Measurements from ENCODE around the gene GRM7.

The GRM7 gene

DNA sequence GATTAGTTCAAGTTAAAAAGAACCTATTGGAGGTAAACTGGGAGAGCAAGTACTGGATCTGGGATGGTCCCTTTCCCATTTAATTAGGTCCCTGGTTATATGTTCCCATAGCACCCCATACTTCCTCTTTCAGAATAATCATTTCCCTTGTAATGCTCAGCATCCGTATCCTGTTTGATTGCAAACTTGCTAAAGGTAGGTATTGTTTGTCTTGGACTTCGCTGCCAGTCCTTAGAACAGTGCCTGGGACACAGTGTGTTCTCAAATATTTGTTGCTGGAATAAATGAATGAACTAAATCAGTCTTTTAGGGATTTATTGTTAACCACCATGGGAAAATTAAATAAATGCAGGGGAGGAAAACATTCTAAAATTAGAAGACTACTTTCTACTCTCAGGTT lies 299.8 kb downstream of the GRM7 start:
- no peak for DNase-seq

DNA sequence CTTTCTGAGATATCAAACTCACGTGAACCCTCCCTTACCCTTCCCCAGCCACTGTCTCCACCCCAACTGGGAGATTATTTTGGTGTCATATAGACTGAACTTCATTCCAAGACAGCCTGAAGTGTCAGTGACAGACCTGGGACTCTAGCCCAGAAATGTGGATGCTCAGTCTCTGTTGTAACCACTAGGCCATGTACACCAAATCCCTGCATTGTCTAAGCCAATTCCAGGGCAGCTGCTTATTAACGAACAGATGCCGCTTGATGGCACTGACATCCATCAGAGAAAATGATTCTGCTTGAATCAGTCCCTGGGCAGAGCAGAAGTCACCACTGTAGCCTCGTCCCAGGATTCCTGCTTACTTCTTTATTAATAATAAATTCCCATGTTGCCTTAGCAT lies 305.5 kb downstream of the GRM7 start:
- no peak for DNase-seq

- peak; percentile 45 for DNase-seq
These were observed 310.6 kb downstream of the GRM7 start for GRCh38 chr3:7171493-7171892.

- DNase-seq = no peak
These were observed 312.1 kb downstream of the GRM7 start for GRCh38 chr3:7172996-7173395.

DNA sequence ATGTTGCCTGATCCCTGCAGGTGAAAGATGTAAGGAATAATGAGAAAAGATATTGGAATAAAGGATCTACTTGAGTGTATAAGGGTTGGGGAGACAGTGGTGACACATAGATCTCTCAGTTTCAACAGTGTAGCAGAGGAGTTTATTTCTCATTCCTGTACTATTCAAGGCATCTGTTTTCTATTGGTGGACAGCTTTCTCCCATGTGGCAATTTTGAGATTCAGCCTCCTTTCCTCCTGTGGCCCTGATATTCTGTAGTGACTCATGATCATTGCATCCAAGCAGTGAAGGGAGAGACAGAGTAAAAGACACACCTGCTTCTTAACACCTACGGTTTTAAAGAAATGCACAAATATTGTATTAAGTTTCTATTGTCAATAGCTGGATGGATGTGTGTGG lies 327.6 kb downstream of the GRM7 start:
- no peak for DNase-seq

GRCh38 chr3:7190095-7190494 lies 329.2 kb downstream of the GRM7 start:
- DNase-seq = no peak

GRCh38 chr3:7193269-7193668 lies 332.4 kb downstream of the GRM7 start:
- DNase-seq = no peak

DNA sequence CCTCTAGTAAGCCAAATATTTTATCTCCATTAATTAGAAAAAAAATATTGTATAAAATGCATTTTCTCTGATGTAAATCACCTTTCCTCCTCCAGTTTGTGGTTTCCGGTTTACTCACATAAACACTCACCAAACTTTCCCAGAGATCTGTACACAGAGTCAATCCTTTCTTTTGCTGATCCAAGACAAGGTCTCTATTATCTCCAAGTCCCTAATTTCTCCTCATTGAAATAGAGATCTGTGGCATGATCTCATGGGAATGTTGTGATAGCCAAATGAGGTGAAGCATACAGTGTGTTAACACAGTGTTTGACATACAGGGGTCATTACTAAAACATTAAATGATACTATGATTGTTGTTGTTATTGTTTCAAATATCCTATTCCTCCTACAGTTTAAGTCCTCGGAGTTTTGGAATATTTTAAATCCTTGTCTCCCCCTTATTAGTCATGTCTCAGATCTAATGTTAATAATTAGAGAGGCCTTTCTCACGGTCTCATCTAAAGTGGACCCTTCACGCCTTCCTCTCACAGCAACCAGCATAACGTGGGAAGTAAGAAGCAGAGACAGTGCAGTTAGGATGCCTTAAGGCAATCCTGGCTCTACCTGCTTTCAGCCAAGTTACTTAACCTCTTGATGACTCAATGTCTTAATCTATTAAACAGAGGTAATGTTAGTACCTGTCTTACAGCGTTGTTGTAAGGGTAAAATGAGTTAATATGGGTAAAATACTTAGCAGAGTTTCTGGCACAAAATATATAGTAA lies 333.3 kb downstream of the GRM7 start:
- DNase-seq = no peak

DNA sequence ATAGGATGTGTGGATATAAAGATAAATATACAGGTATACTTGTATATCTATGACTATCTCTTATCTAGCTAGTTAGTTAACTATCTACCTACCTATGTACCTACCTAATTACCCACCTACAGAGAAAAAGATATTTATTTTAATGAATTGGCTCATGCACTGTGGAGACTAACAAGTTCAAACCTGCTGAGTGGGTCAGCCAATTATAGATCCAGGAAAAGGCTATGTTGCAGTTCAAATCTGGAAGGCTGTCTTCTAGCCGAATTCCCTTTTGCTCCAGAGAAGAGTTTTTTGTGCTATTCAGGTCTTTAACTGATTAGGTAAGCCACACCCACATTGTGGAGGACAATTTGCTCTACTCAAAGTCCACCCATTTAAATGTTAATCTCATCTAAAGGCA lies 335.0 kb downstream of the GRM7 start:
- no peak for DNase-seq

DNA sequence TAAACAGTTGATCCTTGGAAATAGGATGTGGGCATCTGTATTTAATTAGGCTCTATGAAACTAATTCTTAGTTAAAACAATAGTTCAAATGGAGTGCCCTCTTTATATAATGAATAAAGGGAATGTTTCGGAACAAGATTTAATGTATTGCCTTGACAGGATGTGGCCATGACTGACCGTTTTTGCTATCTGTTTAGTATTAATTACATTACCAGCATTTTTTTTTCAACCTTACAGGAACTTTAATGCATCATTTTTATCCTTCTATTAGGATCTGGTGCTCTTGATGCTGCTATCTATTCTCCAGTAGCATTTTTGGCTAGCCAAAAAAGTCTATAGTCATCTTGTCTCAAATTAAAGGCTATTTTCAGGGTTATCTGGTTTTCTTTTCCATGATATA lies 340.9 kb downstream of the GRM7 start:
- DNase-seq = no peak

DNA sequence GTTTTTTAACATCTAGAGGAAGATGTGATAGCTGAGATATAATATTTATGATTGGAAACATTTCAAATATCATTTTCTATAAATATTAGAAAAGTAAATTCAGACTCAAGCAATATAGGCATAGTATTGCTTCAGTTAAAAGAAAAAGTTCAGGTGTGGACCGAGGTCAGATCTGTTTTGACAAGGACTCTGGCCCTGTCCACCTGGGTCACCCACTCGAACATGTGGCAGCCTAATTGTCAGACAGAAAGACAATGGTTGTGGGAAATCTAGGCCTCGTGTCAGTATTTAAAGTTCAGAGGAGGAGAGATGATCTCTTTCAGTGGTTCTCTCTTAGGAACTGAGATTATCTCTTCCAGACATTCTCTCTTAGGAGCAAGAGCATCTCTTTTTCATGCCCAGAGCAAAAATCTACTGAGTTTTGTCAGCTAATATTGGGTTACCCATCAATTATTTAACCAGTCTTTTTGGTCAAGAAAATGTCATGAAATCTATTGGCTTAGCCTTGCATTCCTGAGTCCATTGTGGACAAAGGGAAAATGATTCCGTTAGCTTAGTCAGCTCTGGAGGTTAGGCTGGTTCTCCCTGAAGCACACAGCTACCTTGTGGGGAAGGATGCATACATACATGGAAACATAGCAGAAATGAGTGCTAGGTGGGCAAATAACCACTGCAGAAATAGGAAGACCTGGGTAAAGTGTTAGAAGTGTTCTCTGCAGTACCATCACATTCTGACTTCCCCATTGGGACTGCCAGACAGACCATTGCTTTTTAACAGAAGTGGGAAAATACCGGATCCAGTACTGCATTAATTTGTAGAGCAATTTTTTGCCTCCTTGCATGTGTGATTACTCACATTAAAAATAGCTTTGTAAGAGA lies 343.3 kb downstream of the GRM7 start:
- DNase-seq = no peak

DNA sequence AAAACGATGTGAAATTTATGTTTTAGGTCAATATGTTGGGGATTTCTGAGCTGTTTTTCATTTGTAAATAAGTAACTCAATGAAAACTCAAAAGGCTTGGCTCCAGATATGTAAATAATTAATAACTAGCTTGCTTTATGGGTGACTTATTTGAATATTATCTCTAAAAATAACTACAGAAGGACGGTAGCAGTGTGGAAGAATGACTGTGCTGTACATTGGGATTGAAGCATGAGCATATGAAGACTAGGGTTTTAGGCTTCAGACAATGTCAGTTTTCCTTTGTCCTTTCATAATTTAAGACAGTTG lies 343.9 kb downstream of the GRM7 start:
- DNase-seq = no peak

- no peak for DNase-seq
These were observed 344.6 kb downstream of the GRM7 start for GRCh38 chr3:7205535-7205934.

- DNase-seq = no peak
These were observed 345.0 kb downstream of the GRM7 start for GRCh38 chr3:7205962-7206361.

DNA sequence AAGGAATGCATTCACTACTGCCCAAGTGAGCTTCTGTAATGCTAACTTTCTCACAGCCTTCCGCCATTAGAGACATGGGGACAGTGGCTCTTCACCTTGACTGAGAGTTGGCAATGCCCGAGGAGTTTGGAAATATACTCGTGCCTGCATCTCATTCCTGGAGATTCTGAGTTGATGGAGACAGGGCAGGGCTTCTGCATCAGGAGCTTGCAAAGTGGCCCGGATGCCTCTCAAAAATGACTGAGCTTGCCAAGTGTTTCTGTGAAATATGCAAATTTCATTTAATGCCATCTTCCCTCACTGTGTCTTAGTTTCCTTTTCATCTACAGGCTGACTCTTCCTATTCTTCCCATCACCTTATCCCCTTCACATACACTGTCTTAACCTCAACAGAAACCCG lies 346.2 kb downstream of the GRM7 start:
- no peak for DNase-seq

- DNase-seq = no peak
These were observed 347.0 kb downstream of the GRM7 start for GRCh38 chr3:7207928-7208327.

DNA sequence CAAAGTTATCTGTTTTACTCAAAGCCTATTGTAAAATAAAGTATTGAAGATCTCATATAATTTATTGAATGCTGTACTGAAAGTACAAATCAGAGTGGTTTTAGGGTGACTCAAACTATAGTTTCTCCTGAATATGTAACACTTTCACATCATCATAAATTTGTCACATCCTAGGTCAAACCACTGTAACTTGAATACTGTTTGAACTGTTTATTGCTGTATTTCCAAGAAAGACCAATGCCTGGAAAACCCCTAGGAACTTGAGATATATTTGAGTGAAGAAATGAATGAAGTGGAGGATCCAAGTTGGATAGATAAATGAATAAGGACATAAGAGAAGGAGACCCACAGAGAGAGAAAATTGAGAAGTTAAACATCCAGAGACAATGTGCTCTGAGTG lies 348.2 kb downstream of the GRM7 start:
- DNase-seq = no peak

DNA sequence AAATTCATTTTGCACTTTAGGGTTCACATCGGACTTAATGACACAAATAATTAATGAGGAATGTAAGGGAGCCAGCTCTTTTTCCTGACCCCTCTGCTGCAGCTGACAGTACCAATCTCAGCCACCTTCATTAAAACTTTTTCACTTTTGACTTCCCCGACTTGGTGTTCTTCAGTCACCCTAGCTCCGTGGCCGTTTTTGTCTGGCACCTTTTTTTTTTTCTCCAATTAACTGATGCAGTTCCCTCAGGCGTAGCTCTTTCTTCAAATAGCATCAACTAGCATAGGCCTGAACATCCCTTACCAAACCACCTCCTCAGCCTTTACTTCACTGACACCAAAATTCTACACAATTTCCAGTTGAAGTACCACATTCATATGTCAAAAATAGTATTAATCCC lies 350.8 kb downstream of the GRM7 start:
- no peak for DNase-seq

GRCh38 chr3:7215706-7216105 lies 354.8 kb downstream of the GRM7 start:
- DNase-seq = no peak

DNA sequence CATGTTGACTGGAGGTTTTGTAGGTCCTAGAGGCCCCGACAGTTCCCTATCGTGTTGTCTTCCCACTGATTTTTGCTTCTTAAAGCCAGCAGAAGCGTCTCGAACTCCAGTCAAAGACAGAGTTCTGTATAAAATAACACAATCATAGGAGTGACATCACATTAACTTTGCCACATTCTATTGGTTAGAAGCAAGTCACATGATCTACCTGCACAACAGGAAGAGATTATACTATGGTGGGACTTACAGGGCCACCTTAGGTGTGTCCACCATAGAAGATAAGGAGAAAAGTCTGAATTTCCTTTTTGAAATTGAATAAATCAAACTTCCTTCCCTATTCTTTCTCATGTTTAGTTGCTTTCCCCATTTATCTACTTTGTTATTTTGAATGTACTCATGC lies 365.5 kb downstream of the GRM7 start:
- no peak for DNase-seq

DNA sequence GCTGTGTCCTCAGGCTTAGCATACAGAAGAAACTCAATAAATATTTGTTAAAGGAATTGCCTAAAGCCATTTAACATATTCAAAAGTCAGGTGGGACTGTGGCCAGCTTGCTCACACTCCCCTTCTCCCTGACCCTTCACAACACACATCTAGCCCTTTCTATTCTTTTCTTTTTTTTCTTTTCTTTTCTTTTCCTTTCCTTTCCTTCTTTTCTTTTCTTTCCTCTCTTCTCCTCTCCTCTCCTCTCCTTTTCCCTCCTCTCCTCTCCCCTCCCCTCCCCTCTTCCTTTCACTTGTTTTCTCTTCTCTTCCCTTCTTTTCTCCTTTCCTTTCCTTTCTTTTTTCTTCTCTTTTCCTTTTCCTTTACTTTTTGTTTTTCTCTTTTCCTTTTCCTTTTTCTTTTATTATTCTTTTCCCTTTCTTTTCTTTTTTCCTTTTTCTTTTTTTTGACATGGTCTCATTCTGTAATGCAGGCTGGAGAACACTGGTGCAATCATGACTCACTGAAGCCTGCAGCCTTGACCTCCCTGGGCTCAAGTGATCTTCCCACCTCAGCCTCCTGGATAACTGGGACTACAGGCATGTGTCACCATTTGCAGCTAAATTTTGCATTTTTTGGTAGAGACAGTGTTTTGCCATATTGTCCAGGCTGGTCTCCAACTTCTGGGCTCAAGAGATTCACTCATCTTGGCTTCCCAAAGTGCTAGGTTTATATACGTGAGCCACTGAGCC lies 377.8 kb downstream of the GRM7 start:
- DNase-seq = no peak

- DNase-seq = no peak
These were observed 380.8 kb downstream of the GRM7 start for GRCh38 chr3:7241584-7242302.

DNA sequence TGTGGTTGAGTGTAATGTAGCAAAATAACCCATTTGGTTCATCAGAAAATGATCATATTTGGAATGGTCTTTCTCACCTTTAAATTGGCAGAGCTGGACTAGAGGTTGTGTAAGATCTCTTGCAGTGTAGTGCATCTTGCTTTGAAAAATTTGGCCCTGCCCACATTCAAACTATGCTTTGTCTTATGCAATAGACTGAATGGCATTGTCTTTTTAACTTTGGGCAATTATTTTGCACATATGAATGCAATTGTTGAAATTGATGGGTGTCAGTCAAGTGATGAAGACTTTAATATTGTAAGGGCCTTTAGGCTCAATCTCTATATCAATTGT lies 381.4 kb downstream of the GRM7 start:
- no peak for DNase-seq

Data from NCI-H510A treated with DMSO at 0.1 percent for 48 hours (cell line).